Keratinocyte (primary cell): ENCODE measurements around the gene IFFO2. TPM values are rescaled to one million over a fixed set of nuclear protein-coding genes. Genes with fewer than 3 reads are reported as not detected.

Experiments used
- DNase-seq: peaks from one replicate; pipeline ENCODE4 v3.0.0-alpha.2; 2011; ENCODE audit warnings: low read depth, missing footprints, low spot score
- FAIRE-seq: peaks from 2 replicates; lab custom pipeline; 2011; peaks lifted over from hg19 to GRCh38; lab: Jason Lieb, UNC
- H2AFZ ChIP-seq: 2 replicates; pipeline ENCODE4 v1.6.0; 2012; ENCODE audit warnings: low read length, control low read depth, inconsistent platforms; ENCODE audit not compliant: control insufficient read depth
- H3K27ac ChIP-seq: 2 replicates; pipeline ENCODE4 v1.5.1; 2011; ENCODE audit warnings: low read length; ENCODE audit not compliant: control insufficient read depth, insufficient read depth
- H3K27me3 ChIP-seq: 3 replicates; pipeline ENCODE4 v1.6.0; 2011; ENCODE audit warnings: low read length; ENCODE audit not compliant: control insufficient read depth, insufficient read depth; ENCODE audit errors: extremely low read depth
- H3K36me3 ChIP-seq, 2 experiments: 2 replicates in 1 of 2; 3 replicates in 1 of 2; pipeline ENCODE4 v1.5.1; 2011; ENCODE audit warnings: low read length in 2 of 2, mild to moderate bottlenecking in 1 of 2; ENCODE audit not compliant: control insufficient read depth in 2 of 2, insufficient read depth in 2 of 2; ENCODE audit errors: extremely low read depth in 1 of 2
- H3K4me1 ChIP-seq: 3 replicates; pipeline ENCODE4 v1.5.1; 2011; ENCODE audit warnings: low read length; ENCODE audit not compliant: control insufficient read depth, insufficient read depth; ENCODE audit errors: extremely low read depth
- H3K4me2 ChIP-seq: 3 replicates; pipeline ENCODE4 v1.6.0; 2011; ENCODE audit warnings: low read depth, low read length; ENCODE audit not compliant: control insufficient read depth, insufficient read depth; ENCODE audit errors: extremely low read depth
- H3K4me3 ChIP-seq, 3 experiments: fragments of 200-600 bp in 1 of 3; sonication (generic) in 1 of 3; 2 replicates in 2 of 3; 3 replicates in 1 of 3; pipeline ENCODE4 v1.5.1; 2011 to 2016; ENCODE audit warnings: low read length in 3 of 3, mild to moderate bottlenecking in 3 of 3, control low read depth in 2 of 3, inconsistent platforms in 1 of 3, low read depth in 1 of 3, mixed read lengths in 1 of 3, mixed run types in 1 of 3, moderate library complexity in 1 of 3; ENCODE audit not compliant: control insufficient read depth in 2 of 3, insufficient read depth in 2 of 3; ENCODE audit errors: extremely low read depth in 1 of 3
- H3K79me2 ChIP-seq: 2 replicates; pipeline ENCODE4 v1.6.0; 2012; ENCODE audit warnings: low read length; ENCODE audit not compliant: control insufficient read depth, insufficient read depth
- H3K9ac ChIP-seq: 3 replicates; pipeline ENCODE4 v1.6.0; 2011; ENCODE audit warnings: low read length; ENCODE audit not compliant: control insufficient read depth, insufficient read depth; ENCODE audit errors: extremely low read depth
- H3K9me1 ChIP-seq: 3 replicates; pipeline ENCODE4 v1.6.0; 2011; ENCODE audit warnings: low read length; ENCODE audit not compliant: control insufficient read depth, insufficient read depth; ENCODE audit errors: extremely low read depth
- H3K9me3 ChIP-seq: 2 replicates; pipeline ENCODE4 v1.5.1; 2012; ENCODE audit warnings: low read depth, low read length; ENCODE audit not compliant: control insufficient read depth
- H4K20me1 ChIP-seq: 3 replicates; pipeline ENCODE4 v1.6.0; 2011; ENCODE audit warnings: low read length; ENCODE audit not compliant: control insufficient read depth, insufficient read depth; ENCODE audit errors: extremely low read depth
- CTCF ChIP-seq, 3 experiments: IDR thresholded peaks in 1 of 3; conservative IDR thresholded peaks in 1 of 3; optimal IDR thresholded peaks in 1 of 3; 2 replicates in 2 of 3; 3 replicates in 1 of 3; pipeline versions ENCODE3 to v1.5.1; 2011; ENCODE audit warnings: low read length in 3 of 3, mild to moderate bottlenecking in 3 of 3, moderate library complexity in 2 of 3, control low read depth in 1 of 3, inconsistent platforms in 1 of 3; ENCODE audit not compliant: insufficient read depth in 2 of 3; ENCODE audit errors: extremely low read depth in 1 of 3
- EZH2 ChIP-seq: IDR thresholded peaks from one replicate; pipeline ENCODE4 v1.6.1; 2012; ENCODE audit warnings: inconsistent platforms, mild to moderate bottlenecking, low read length, moderate library complexity
- dilution Hi-C: fragments of 300-500 bp; cut with MboI; formaldehyde crosslinking; loops from one replicate; pipeline ENCODE4 v1.7.0; 2020; ENCODE audit warnings: low sequenced_read_pairs; ENCODE audit not compliant: extremely low pct_ligation_motif_present
- polyA plus RNA-seq, 5 experiments: library from polyadenylated mRNA; depleted of rRNA in 3 of 5; stranded (reverse) in 3 of 5; stranded (forward) in 1 of 5; unstranded in 1 of 5; fragments of >200 nt; gene quantifications; 1 replicate in 1 of 5; 2 replicates in 3 of 5; 3 replicates in 1 of 5; pipeline versions ENCODE4 v1.2.1 to v1.2.3, GENCODE V29; 2011 to 2012; ENCODE audit warnings: missing spikeins in 2 of 5, low read depth in 1 of 5, low replicate concordance in 1 of 5

Gene IFFO2
- polyA plus RNA-seq, 1 donor (not counting 4 experiments of a cell fraction or from before 2014, with no cell fraction given), result 57.9 TPM

GRCh38 chr1:19003371-19004290 is 47.2 kb upstream of the IFFO2 start:
- Histone ChIP-seq H2AFZ (no peak overlapping the region), H3K27me3 (no peaks in the 10 kb centered on the region), H3K9me1 (no peaks in the 10 kb centered on the region), H3K4me1 (peaks cover 10% of the 10 kb centered on the region), H3K4me2 (no peak overlapping the region), H3K27ac (no peak overlapping the region), H4K20me1 (no peaks in the 10 kb centered on the region), H3K79me2 (no peaks in the 10 kb centered on the region), H3K4me3 (no peak overlapping the region), H3K36me3 (no peaks in the 10 kb centered on the region), H3K9ac (no peak overlapping the region), H3K9me3 (peaks cover 7% of the 10 kb centered on the region)
- dilution Hi-C loops, result no loop called here
- TF ChIP-seq EZH2 (no peak), CTCF (optimal IDR thresholded peaks at IDR 0.05 in 1 of 3, IDR thresholded peaks at IDR 0.05 in 1 of 3, conservative IDR thresholded peaks at IDR 0.05 in 1 of 3; ENCODE audit: extremely low read depth in 1 of 3, insufficient read depth in 2 of 3, low read length in 3 of 3) (no peak)
- FAIRE-seq, result no peak
- no peak for DNase-seq

GRCh38 chr1:19000065-19000464 is 43.6 kb upstream of the IFFO2 start:
- H2AFZ ChIP-seq, result no peak overlapping the region
- H3K27me3 ChIP-seq, result no peaks in the 10 kb centered on the region
- DNase-seq (no peak), FAIRE-seq (peak; percentile 86)
- H3K27ac ChIP-seq, result no peak overlapping the region
- TF ChIP-seq CTCF (optimal IDR thresholded peaks at IDR 0.05 in 1 of 3, IDR thresholded peaks at IDR 0.05 in 1 of 3, conservative IDR thresholded peaks at IDR 0.05 in 1 of 3; ENCODE audit: extremely low read depth in 1 of 3, insufficient read depth in 2 of 3, low read length in 3 of 3) (peak in 1 of 3 experiments; percentile 27), EZH2 (no peak)
- H3K9me1 ChIP-seq, result no peaks in the 10 kb centered on the region
- dilution Hi-C loops, result no loop called here
- no peaks in the 10 kb centered on the region for H4K20me1 ChIP-seq
- peaks cover 7% of the 10 kb centered on the region for H3K9me3 ChIP-seq
- H3K79me2 ChIP-seq, result no peaks in the 10 kb centered on the region
- H3K4me2 ChIP-seq, result no peak overlapping the region
- H3K4me1 ChIP-seq, result peaks cover 21% of the 10 kb centered on the region
- no peaks in the 10 kb centered on the region for H3K36me3 ChIP-seq
- H3K4me3 ChIP-seq, result no peak overlapping the region
- H3K9ac ChIP-seq, result no peak overlapping the region
